Activated B cell treated with CpG ODN at 0.5 μM for 24 hours (primary cell): ENCODE results near the gene TRPM5. TPM values are rescaled to one million over a fixed set of nuclear protein-coding genes. Genes with fewer than 3 reads are reported as not detected.

ENCODE experiments used
- ATAC-seq: fragments of 200-7000 bp; cut with Tn5 transposase; one replicate; pipeline ENCODE4 v1.10.0; 2021; ENCODE audit warnings: low read depth, mild to moderate bottlenecking, moderate library complexity
- CTCF ChIA-PET: fragments of 350-600 bp; sonication (Branson Sonifier 250); formaldehyde crosslinking; loops from one replicate; lab custom pipeline; 2021; ENCODE audit warnings: antibody characterized with exemption; lab: Charles Lee
- POLR2A ChIA-PET: fragments of 350-600 bp; sonication (Branson Sonifier 250); formaldehyde crosslinking; loops from one replicate; lab custom pipeline; 2021; ENCODE audit warnings: antibody characterized with exemption; lab: Charles Lee
- DNase-seq: peaks from one replicate; pipeline ENCODE4 v3.0.0; 2022
- H3K27ac Mint-ChIP-seq: one replicate; pipeline ENCODE4 v1.8.0; 2020; ENCODE audit warnings: mixed read lengths
- H3K27me3 Mint-ChIP-seq: one replicate; pipeline ENCODE4 v1.8.0; 2021; ENCODE audit warnings: mixed read lengths
- H3K36me3 Mint-ChIP-seq: one replicate; pipeline ENCODE4 v1.8.0; 2021; ENCODE audit warnings: low read depth, mixed read lengths
- H3K4me1 Mint-ChIP-seq: one replicate; pipeline ENCODE4 v1.8.0; 2021; ENCODE audit warnings: mixed read lengths
- H3K4me3 Mint-ChIP-seq: one replicate; pipeline ENCODE4 v1.8.0; 2020; ENCODE audit warnings: mild to moderate bottlenecking, mixed read lengths
- H3K9me3 Mint-ChIP-seq: one replicate; pipeline ENCODE4 v1.8.0; 2020; ENCODE audit warnings: mixed read lengths
- CTCF ChIP-seq: fragments of 200-600 bp; IDR thresholded peaks from one replicate; pipeline ENCODE4 v1.8.0; 2022; ENCODE audit warnings: antibody characterized with exemption, mild to moderate bottlenecking
- intact Hi-C: fragments of 100-400 bp; cut with micrococcal nuclease; formaldehyde crosslinking; loops from one replicate; pipeline ENCODE4 v1.15.1; 2024
- total RNA-seq: library from RNA; stranded (reverse); gene quantifications from 2 replicates; pipeline ENCODE4 v1.2.3, GENCODE V29; 2022

The TRPM5 gene
- total RNA-seq, 1 donor from 2014 or later: not detected

- ATAC-seq (no peak), DNase-seq (no peak)
- Mint-ChIP-seq H3K27me3 (no peaks in the 10 kb centered on the region), H3K4me1 (peaks cover 17% of the 10 kb centered on the region), H3K27ac (no peak overlapping the region), H3K36me3 (peaks cover 28% of the 10 kb centered on the region), H3K4me3 (no peak overlapping the region), H3K9me3 (no peaks in the 10 kb centered on the region)
- intact Hi-C loops: loop anchor here (5.0 kb wide), 1 partner anchor 1393 kb away; the partner anchor contains the start of gene NUP98
- POLR2A ChIA-PET: interaction anchor here (5.6 kb wide), 1 partner anchor 28 kb away, joined by 64 read pairs; the partner anchor contains the start of gene CD81
- CTCF ChIA-PET: no interaction called here
- TF ChIP-seq CTCF: no peak
Measured at GRCh38 chr11:2404735-2405196, 39.5 kb downstream of the TRPM5 start.

- DNase-seq (no peak), ATAC-seq (no peak)
- H3K36me3 Mint-ChIP-seq: peaks cover 29% of the 10 kb centered on the region
- peaks cover 20% of the 10 kb centered on the region for H3K4me1 Mint-ChIP-seq
- no peak for TF ChIP-seq CTCF
- no peaks in the 10 kb centered on the region for H3K9me3 Mint-ChIP-seq
- intact Hi-C loops: loop anchor here (5.0 kb wide), 1 partner anchor 1394 kb away; the partner anchor contains the start of gene NUP98
- H3K27ac Mint-ChIP-seq: no peak overlapping the region
- no peaks in the 10 kb centered on the region for H3K27me3 Mint-ChIP-seq
- CTCF ChIA-PET: no interaction called here
- peak overlapping the region; percentile 88 for H3K4me3 Mint-ChIP-seq
- POLR2A ChIA-PET: interaction anchor here (5.4 to 5.6 kb wide), 2 partner anchors 19 to 26 kb away, joined by 64 to 91 read pairs; partner anchors contain the start of gene CD81
Measured at GRCh38 chr11:2402890-2403645, 41.2 kb downstream of the TRPM5 start.

GRCh38 chr11:2402106-2402505 lies 42.2 kb downstream of the TRPM5 start:
- Mint-ChIP-seq H3K4me3 (peak overlapping the region; percentile 88), H3K27me3 (no peaks in the 10 kb centered on the region), H3K36me3 (peaks cover 36% of the 10 kb centered on the region), H3K4me1 (peaks cover 21% of the 10 kb centered on the region), H3K27ac (no peak overlapping the region), H3K9me3 (no peaks in the 10 kb centered on the region)
- no peak for DNase-seq
- no peak for ATAC-seq
- intact Hi-C loops: loop anchor here (5.0 kb wide), 1 partner anchor 1395 kb away; the partner anchor contains the start of gene NUP98
- no peak for TF ChIP-seq CTCF
- CTCF ChIA-PET: no interaction called here
- POLR2A ChIA-PET: interaction anchor here (5.4 to 5.6 kb wide), 2 partner anchors 18 to 25 kb away, joined by 64 to 91 read pairs; partner anchors contain the start of gene CD81

- TF ChIP-seq CTCF: no peak
- peaks cover 42% of the 10 kb centered on the region for H3K36me3 Mint-ChIP-seq
- peaks cover 21% of the 10 kb centered on the region for H3K4me1 Mint-ChIP-seq
- no peaks in the 10 kb centered on the region for H3K9me3 Mint-ChIP-seq
- no peak for ATAC-seq
- no peak overlapping the region for H3K27ac Mint-ChIP-seq
- no peak for DNase-seq
- POLR2A ChIA-PET: interaction anchor here (0.9 to 5.6 kb wide), 6 partner anchors 11 to 99 kb away, joined by 3 to 91 read pairs (median 22); partner anchors contain the start of genes C11orf21, CD81 and TSPAN32
- intact Hi-C loops: loop anchor here (2.0 to 5.0 kb wide), 2 partner anchors 549 to 1396 kb away; partner anchors contain the start of genes LSP1 and NUP98
- CTCF ChIA-PET: interaction anchor here (1.0 to 3.1 kb wide), 3 partner anchors 36 to 129 kb away, joined by 3 to 30 read pairs (median 3); no protein-coding TSS in a partner anchor
- H3K27me3 Mint-ChIP-seq: no peaks in the 10 kb centered on the region
- H3K4me3 Mint-ChIP-seq: peak overlapping the region; percentile 88
Measured at GRCh38 chr11:2401436-2401984, 42.8 kb downstream of the TRPM5 start.
